HepG2 (cell line): ENCODE results near the gene PRKCZ. TPM values are rescaled to one million over a fixed set of nuclear protein-coding genes. Genes with fewer than 3 reads are reported as not detected.

ENCODE experiments used
- HDAC6 ChIP-seq: fragments of 200-600 bp; sonication (generic); IDR thresholded peaks from 2 replicates; pipeline ENCODE4 v1.7.0; 2017; ENCODE audit warnings: mild to moderate bottlenecking, antibody characterized with exemption, low read length, low read depth
- ZNF251 ChIP-seq: sonication (generic); formaldehyde crosslinking; IDR thresholded peaks from 2 replicates; pipeline ENCODE4 v1.9.0; 2021; ENCODE audit warnings: mild to moderate bottlenecking, missing genetic modification reagents
- ZNF33A ChIP-seq: sonication (generic); formaldehyde crosslinking; IDR thresholded peaks from 2 replicates; pipeline ENCODE4 v1.5.1; 2020; ENCODE audit warnings: missing genetic modification reagents, mild to moderate bottlenecking, moderate library complexity, borderline replicate concordance
- ZNF761 ChIP-seq: sonication (generic); formaldehyde crosslinking; conservative IDR thresholded peaks from 2 replicates; pipeline ENCODE4 v1.4.0; 2020; ENCODE audit warnings: mild to moderate bottlenecking, missing genetic modification reagents
- polyA plus RNA-seq, 8 experiments: library from polyadenylated mRNA; depleted of rRNA in 3 of 8; stranded (reverse) in 7 of 8; unstranded in 1 of 8; fragments of >200 nt; fragmentation: Illumina TruSeq in 4 of 8; extraction: Trizol in 4 of 8; gene quantifications; 2 replicates each; pipeline versions ENCODE4 v1.2.1 to v1.2.3, GENCODE V29; 2011 to 2016; ENCODE audit warnings: low read depth in 4 of 8, missing spikeins in 1 of 8, mixed read lengths in 1 of 8; ENCODE audit not compliant: insufficient read depth in 1 of 8
- total RNA-seq, 5 experiments: library from RNA; depleted of rRNA; stranded (reverse); fragments of >200 nt; fragmentation: Illumina TruSeq; extraction: Trizol; gene quantifications; 2 replicates each; pipeline ENCODE4 v1.2.3, GENCODE V29; 2016; ENCODE audit warnings: low read depth in 1 of 5
- TF ChIP-seq, protein P1 (sequence below): sonication (generic); formaldehyde crosslinking; IDR thresholded peaks from 2 replicates; pipeline ENCODE4 v1.4.0; 2020; ENCODE audit warnings: missing genetic modification reagents; ENCODE audit errors: not compliant biosample characterization
- TF ChIP-seq, protein P2 (sequence below): sonication (generic); formaldehyde crosslinking; IDR thresholded peaks from one replicate; pipeline ENCODE4 v1.5.1; 2020; ENCODE audit warnings: mild to moderate bottlenecking, missing genetic modification reagents; ENCODE audit errors: not compliant biosample characterization
- TF ChIP-seq, protein P3 (sequence below), 2 experiments: fragments of 450-650 bp in 1 of 2; sonication (generic) in 1 of 2; formaldehyde crosslinking; IDR thresholded peaks; 2 replicates each; pipeline versions ENCODE4 v1.5.0 to v1.8.0; 2020 to 2022; ENCODE audit warnings: mild to moderate bottlenecking in 1 of 2, missing genetic modification reagents in 1 of 2
- TF ChIP-seq, protein P4 (sequence below): sonication (generic); formaldehyde crosslinking; IDR thresholded peaks from 2 replicates; pipeline ENCODE4 v1.4.0; 2020; ENCODE audit warnings: missing genetic modification reagents, borderline replicate concordance

The PRKCZ gene
- total and polyA plus RNA-seq, 2 of the 13 experiments (the other 11 are each of a cell fraction or from before 2014, with no cell fraction given) = 34.7 to 85.2 TPM

DNA sequence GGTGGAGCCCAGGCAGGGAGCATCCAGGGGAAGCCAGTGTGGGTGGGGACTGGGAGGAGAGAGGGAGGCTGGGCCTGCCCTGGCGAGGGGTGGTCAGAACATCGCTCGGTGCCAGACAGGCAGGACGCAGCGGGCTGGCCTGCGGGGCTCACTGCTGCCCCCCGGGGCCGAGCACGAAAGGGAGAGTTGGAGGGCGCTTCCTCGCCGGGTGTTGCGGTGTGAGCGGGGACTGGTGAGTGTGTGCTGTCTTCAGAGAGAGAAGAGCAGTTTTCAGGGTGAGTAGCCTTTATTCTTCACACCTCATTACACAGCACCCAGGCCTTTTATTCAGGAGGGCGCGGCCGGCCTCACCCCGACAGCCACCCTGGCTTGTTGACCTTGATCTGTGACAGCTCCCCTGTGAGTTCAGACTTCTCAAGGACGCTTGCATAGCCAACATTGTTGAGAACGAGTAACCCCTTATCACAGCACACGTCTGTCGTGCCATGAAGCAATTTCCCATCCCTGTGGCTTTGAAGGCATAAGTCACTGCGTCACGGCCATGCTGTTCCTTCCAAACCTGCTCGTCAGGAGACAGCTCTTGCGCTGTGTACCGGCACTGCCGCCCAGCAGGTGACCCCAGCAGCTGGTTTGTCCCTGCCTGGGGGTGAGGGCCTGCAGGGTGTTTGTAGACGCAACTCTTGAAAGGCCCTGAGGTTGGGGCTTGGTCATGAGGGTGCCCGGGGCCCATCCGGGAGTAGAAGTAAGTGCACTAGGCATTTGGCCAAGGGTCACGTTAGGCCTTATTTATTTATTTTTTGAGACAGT is 54.6 kb downstream of the PRKCZ start (continued):
- TF ChIP-seq, protein P1, sequence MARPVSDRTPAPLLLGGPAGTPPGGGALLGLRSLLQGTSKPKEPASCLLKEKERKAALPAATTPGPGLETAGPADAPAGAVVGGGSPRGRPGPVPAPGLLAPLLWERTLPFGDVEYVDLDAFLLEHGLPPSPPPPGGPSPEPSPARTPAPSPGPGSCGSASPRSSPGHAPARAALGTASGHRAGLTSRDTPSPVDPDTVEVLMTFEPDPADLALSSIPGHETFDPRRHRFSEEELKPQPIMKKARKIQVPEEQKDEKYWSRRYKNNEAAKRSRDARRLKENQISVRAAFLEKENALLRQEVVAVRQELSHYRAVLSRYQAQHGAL = no peak
- TF ChIP-seq, protein P2, sequence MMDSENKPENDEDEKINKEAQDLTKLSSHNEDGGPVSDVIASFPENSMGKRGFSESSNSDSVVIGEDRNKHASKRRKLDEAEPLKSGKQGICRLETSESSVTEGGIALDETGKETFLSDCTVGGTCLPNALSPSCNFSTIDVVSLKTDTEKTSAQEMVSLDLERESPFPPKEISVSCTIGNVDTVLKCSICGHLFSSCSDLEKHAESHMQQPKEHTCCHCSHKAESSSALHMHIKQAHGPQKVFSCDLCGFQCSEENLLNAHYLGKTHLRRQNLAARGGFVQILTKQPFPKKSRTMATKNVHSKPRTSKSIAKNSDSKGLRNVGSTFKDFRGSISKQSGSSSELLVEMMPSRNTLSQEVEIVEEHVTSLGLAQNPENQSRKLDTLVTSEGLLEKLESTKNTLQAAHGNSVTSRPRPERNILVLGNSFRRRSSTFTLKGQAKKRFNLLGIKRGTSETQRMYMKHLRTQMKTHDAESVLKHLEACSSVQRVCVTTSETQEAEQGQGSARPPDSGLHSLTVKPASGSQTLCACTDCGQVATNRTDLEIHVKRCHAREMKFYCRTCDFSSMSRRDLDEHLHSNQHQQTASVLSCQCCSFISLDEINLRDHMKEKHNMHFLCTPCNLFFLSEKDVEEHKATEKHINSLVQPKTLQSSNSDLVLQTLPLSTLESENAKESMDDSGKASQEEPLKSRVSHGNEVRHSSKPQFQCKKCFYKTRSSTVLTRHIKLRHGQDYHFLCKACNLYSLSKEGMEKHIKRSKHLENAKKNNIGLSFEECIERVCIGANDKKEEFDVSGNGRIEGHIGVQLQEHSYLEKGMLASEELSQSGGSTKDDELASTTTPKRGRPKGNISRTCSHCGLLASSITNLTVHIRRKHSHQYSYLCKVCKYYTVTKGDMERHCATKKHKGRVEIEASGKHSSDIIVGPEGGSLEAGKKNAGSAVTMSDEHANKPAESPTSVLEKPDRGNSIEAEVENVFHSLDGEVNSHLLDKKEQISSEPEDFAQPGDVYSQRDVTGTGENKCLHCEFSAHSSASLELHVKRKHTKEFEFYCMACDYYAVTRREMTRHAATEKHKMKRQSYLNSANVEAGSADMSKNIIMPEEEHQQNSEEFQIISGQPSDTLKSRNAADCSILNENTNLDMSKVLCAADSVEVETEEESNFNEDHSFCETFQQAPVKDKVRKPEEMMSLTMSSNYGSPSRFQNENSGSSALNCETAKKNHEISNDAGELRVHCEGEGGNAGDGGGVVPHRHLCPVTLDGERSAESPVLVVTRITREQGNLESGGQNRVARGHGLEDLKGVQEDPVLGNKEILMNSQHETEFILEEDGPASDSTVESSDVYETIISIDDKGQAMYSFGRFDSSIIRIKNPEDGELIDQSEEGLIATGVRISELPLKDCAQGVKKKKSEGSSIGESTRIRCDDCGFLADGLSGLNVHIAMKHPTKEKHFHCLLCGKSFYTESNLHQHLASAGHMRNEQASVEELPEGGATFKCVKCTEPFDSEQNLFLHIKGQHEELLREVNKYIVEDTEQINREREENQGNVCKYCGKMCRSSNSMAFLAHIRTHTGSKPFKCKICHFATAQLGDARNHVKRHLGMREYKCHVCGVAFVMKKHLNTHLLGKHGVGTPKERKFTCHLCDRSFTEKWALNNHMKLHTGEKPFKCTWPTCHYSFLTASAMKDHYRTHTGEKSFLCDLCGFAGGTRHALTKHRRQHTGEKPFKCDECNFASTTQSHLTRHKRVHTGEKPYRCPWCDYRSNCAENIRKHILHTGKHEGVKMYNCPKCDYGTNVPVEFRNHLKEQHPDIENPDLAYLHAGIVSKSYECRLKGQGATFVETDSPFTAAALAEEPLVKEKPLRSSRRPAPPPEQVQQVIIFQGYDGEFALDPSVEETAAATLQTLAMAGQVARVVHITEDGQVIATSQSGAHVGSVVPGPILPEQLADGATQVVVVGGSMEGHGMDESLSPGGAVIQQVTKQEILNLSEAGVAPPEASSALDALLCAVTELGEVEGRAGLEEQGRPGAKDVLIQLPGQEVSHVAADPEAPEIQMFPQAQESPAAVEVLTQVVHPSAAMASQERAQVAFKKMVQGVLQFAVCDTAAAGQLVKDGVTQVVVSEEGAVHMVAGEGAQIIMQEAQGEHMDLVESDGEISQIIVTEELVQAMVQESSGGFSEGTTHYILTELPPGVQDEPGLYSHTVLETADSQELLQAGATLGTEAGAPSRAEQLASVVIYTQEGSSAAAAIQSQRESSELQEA (CRISPR knock-in tag) = no peak
- TF ChIP-seq ZNF251 (no peak), HDAC6 (no peak), ZNF33A (CRISPR knock-in tag) (peak; percentile 53; the same call in 1 of the 2 replicates), ZNF761 (CRISPR knock-in tag) (no peak)
- TF ChIP-seq, protein P3, sequence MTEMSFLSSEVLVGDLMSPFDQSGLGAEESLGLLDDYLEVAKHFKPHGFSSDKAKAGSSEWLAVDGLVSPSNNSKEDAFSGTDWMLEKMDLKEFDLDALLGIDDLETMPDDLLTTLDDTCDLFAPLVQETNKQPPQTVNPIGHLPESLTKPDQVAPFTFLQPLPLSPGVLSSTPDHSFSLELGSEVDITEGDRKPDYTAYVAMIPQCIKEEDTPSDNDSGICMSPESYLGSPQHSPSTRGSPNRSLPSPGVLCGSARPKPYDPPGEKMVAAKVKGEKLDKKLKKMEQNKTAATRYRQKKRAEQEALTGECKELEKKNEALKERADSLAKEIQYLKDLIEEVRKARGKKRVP (CRISPR knock-in tag; IDR thresholded peaks at IDR 0.05) = peak in 1 of 2 experiments; percentile 66; a peak in 2 of 4 replicates
- TF ChIP-seq, protein P4, sequence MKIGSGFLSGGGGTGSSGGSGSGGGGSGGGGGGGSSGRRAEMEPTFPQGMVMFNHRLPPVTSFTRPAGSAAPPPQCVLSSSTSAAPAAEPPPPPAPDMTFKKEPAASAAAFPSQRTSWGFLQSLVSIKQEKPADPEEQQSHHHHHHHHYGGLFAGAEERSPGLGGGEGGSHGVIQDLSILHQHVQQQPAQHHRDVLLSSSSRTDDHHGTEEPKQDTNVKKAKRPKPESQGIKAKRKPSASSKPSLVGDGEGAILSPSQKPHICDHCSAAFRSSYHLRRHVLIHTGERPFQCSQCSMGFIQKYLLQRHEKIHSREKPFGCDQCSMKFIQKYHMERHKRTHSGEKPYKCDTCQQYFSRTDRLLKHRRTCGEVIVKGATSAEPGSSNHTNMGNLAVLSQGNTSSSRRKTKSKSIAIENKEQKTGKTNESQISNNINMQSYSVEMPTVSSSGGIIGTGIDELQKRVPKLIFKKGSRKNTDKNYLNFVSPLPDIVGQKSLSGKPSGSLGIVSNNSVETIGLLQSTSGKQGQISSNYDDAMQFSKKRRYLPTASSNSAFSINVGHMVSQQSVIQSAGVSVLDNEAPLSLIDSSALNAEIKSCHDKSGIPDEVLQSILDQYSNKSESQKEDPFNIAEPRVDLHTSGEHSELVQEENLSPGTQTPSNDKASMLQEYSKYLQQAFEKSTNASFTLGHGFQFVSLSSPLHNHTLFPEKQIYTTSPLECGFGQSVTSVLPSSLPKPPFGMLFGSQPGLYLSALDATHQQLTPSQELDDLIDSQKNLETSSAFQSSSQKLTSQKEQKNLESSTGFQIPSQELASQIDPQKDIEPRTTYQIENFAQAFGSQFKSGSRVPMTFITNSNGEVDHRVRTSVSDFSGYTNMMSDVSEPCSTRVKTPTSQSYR (CRISPR knock-in tag) = no peak; the same call in 1 of the 2 replicates
